Testis (tissue), 2 donors: ENCODE measurements around the gene KCNIP3.

Experiments
- CTCF ChIP-seq, 3 experiments: fragments of 450-650 bp in 2 of 3; fragments of 200-600 bp in 1 of 3; sonication (generic) in 1 of 3; IDR thresholded peaks; one replicate each; pipeline ENCODE4 v1.5.1; 2016 to 2019; ENCODE audit warnings: antibody characterized with exemption in 3 of 3, mild to moderate bottlenecking in 2 of 3, moderate library complexity in 1 of 3
- POLR2A ChIP-seq: fragments of 450-650 bp; IDR thresholded peaks from one replicate; pipeline ENCODE4 v1.6.1; 2017; ENCODE audit warnings: antibody characterized with exemption, mild to moderate bottlenecking, moderate library complexity

- no peak for TF ChIP-seq POLR2A
- no peak for TF ChIP-seq CTCF (IDR thresholded peaks at IDR 0.05)
Measured at GRCh38 chr2:95359501-95359930, 62.4 kb downstream of the KCNIP3 start.
